ENCODE measurements around the gene PRKG1.

- TF ChIP-seq, protein P1, sequence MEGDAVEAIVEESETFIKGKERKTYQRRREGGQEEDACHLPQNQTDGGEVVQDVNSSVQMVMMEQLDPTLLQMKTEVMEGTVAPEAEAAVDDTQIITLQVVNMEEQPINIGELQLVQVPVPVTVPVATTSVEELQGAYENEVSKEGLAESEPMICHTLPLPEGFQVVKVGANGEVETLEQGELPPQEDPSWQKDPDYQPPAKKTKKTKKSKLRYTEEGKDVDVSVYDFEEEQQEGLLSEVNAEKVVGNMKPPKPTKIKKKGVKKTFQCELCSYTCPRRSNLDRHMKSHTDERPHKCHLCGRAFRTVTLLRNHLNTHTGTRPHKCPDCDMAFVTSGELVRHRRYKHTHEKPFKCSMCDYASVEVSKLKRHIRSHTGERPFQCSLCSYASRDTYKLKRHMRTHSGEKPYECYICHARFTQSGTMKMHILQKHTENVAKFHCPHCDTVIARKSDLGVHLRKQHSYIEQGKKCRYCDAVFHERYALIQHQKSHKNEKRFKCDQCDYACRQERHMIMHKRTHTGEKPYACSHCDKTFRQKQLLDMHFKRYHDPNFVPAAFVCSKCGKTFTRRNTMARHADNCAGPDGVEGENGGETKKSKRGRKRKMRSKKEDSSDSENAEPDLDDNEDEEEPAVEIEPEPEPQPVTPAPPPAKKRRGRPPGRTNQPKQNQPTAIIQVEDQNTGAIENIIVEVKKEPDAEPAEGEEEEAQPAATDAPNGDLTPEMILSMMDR (IDR thresholded peaks at IDR 0.05), result no peak
- TF ChIP-seq ZFX (IDR thresholded peaks at IDR 0.05; ENCODE audit: borderline replicate concordance), result no peak
These were observed 38.7 kb downstream of the PRKG1 start for GRCh38 chr10:51113007-51113406.
